Endothelial cell of umbilical vein (primary cell): ENCODE measurements around the gene RASIP1. TPM values are rescaled to one million over a fixed set of nuclear protein-coding genes. Genes with fewer than 3 reads are reported as not detected.

Experiments
- BruUV-seq: library from RNA; stranded (reverse); fragments of 400-500 nt; replicated peaks from 2 replicates; lab custom pipeline; 2021; lab: Mats Ljungman, UMichigan
- CTCF ChIA-PET: fragments of 300-600, 350-600 bp; sonication (Branson Sonifier 250); formaldehyde crosslinking; loops from one replicate; lab custom pipeline; 2021; ENCODE audit warnings: antibody characterized with exemption, inconsistent platforms; lab: Charles Lee
- POLR2A ChIA-PET: fragments of 300-600, 350-600 bp; sonication (Branson Sonifier 250); formaldehyde crosslinking; loops from one replicate; lab custom pipeline; 2021; ENCODE audit warnings: antibody characterized with exemption, inconsistent platforms; lab: Charles Lee
- DNase-seq: peaks from one replicate; pipeline ENCODE4 v3.0.0-alpha.2; 2011; ENCODE audit warnings: low read depth, low spot score
- FAIRE-seq: peaks from 2 replicates; lab custom pipeline; 2011; peaks lifted over from hg19 to GRCh38; lab: Jason Lieb, UNC
- H2AFZ ChIP-seq: 2 replicates; pipeline ENCODE4 v1.6.0; 2012; ENCODE audit warnings: low read depth, low read length, control low read depth, inconsistent platforms
- H3K27ac ChIP-seq: 2 replicates; pipeline ENCODE4 v1.5.1; 2011; ENCODE audit warnings: low read depth, mild to moderate bottlenecking, control low read depth, low read length, moderate library complexity; ENCODE audit not compliant: insufficient read depth
- H3K27me3 ChIP-seq, 2 experiments: 2 replicates each; pipeline versions ENCODE4 v1.6.0 to v1.6.1; 2011; ENCODE audit warnings: low read length in 2 of 2, mixed read lengths in 1 of 2; ENCODE audit not compliant: control insufficient read depth in 2 of 2, insufficient read depth in 2 of 2
- H3K36me3 ChIP-seq, 2 experiments: 2 replicates in 1 of 2; 3 replicates in 1 of 2; pipeline ENCODE4 v1.5.1; 2011; ENCODE audit warnings: low read length in 2 of 2, mild to moderate bottlenecking in 1 of 2, moderate library complexity in 1 of 2; ENCODE audit not compliant: control insufficient read depth in 2 of 2, insufficient read depth in 2 of 2; ENCODE audit errors: extremely low read depth in 1 of 2
- H3K4me1 ChIP-seq: 3 replicates; pipeline ENCODE4 v1.5.1; 2011; ENCODE audit warnings: mild to moderate bottlenecking, low read length; ENCODE audit not compliant: control insufficient read depth, insufficient read depth; ENCODE audit errors: extremely low read depth
- H3K4me2 ChIP-seq: 2 replicates; pipeline ENCODE4 v1.6.1; 2011; ENCODE audit warnings: low read length, control low read depth, mixed read lengths; ENCODE audit not compliant: insufficient read depth
- H3K4me3 ChIP-seq, 3 experiments: fragments of 200-600 bp in 1 of 3; sonication (generic), shearing (Covaris generic) in 1 of 3; replicated peaks in 1 of 3; 2 replicates each; pipeline ENCODE4 v1.5.1; 2011 to 2016; ENCODE audit warnings: control low read depth in 3 of 3, low read length in 3 of 3, mild to moderate bottlenecking in 2 of 3, inconsistent platforms in 1 of 3, low read depth in 1 of 3, moderate library complexity in 1 of 3; ENCODE audit not compliant: insufficient read depth in 1 of 3
- H3K79me2 ChIP-seq: 2 replicates; pipeline ENCODE4 v1.6.0; 2012; ENCODE audit warnings: low read length, inconsistent platforms; ENCODE audit not compliant: control insufficient read depth, insufficient read depth
- H3K9ac ChIP-seq: replicated peaks from 2 replicates; pipeline ENCODE3; 2011; ENCODE audit warnings: low read length, control low read depth; ENCODE audit not compliant: insufficient read depth; ENCODE audit errors: extremely low read depth
- H3K9me1 ChIP-seq: replicated peaks from 3 replicates; pipeline ENCODE4 v1.6.0; 2011; ENCODE audit warnings: mild to moderate bottlenecking, low read length; ENCODE audit not compliant: control insufficient read depth, insufficient read depth; ENCODE audit errors: extremely low read depth
- H3K9me3 ChIP-seq: replicated peaks from 2 replicates; pipeline ENCODE4 v1.5.1; 2012; ENCODE audit warnings: low read length, inconsistent platforms; ENCODE audit not compliant: control insufficient read depth, insufficient read depth
- H4K20me1 ChIP-seq: replicated peaks from 2 replicates; pipeline ENCODE3; 2011; ENCODE audit warnings: mild to moderate bottlenecking, low read length; ENCODE audit not compliant: control insufficient read depth, insufficient read depth; ENCODE audit errors: extremely low read depth
- EZH2 ChIP-seq: IDR thresholded peaks from 2 replicates; pipeline ENCODE4 v1.6.1; 2012; ENCODE audit warnings: borderline replicate concordance, low read depth, mild to moderate bottlenecking, moderate library complexity, low read length, inconsistent platforms; ENCODE audit not compliant: severe bottlenecking
- GATA2 ChIP-seq: IDR thresholded peaks from 2 replicates; pipeline ENCODE4 v1.7.0; 2011; ENCODE audit warnings: low read depth, mild to moderate bottlenecking, moderate library complexity, mixed read lengths, low read length; ENCODE audit not compliant: insufficient read length, insufficient read depth
- JUN ChIP-seq: IDR thresholded peaks from 2 replicates; pipeline ENCODE4 v1.6.1; 2011; ENCODE audit warnings: borderline replicate concordance, low read depth; ENCODE audit not compliant: insufficient read length, insufficient read depth
- MYC ChIP-seq: IDR thresholded peaks from one replicate; pipeline ENCODE4 v1.6.1; 2011; ENCODE audit warnings: mild to moderate bottlenecking, low read depth, low read length
- POLR2A ChIP-seq: IDR thresholded peaks from 2 replicates; pipeline ENCODE4 v1.6.1; 2012; ENCODE audit warnings: low read depth, mild to moderate bottlenecking, control low read depth, low read length
- POLR2AphosphoS5 ChIP-seq: IDR thresholded peaks from 2 replicates; pipeline ENCODE4 v1.6.1; 2012; ENCODE audit warnings: low read depth, mild to moderate bottlenecking, control low read depth, low read length, moderate library complexity; ENCODE audit not compliant: insufficient read depth
- dilution Hi-C: fragments of 300-500 bp; cut with MboI; formaldehyde crosslinking; loops from one replicate; pipeline ENCODE4 v1.15.0; 2019; ENCODE audit warnings: low sequenced_read_pairs; ENCODE audit not compliant: extremely low pct_ligation_motif_present
- intact Hi-C: fragments of 100-400 bp; cut with micrococcal nuclease; formaldehyde crosslinking; loops from one replicate; pipeline ENCODE4 v1.10.0; 2022
- polyA plus RNA-seq, 4 experiments: library from polyadenylated mRNA; depleted of rRNA in 3 of 4; stranded (reverse) in 3 of 4; unstranded in 1 of 4; fragments of >200 nt; gene quantifications; 2 replicates each; pipeline versions ENCODE4 v1.2.1 to v1.2.3, GENCODE V29; 2011 to 2012; ENCODE audit warnings: missing spikeins in 1 of 4
- total RNA-seq: library from RNA; stranded (reverse); gene quantifications from 2 replicates; pipeline ENCODE4 v1.2.3, GENCODE V29; 2021
- TF ChIP-seq, protein P1 (sequence below), 2 donors: IDR thresholded peaks; 1 replicate in 1 of 2; 2 replicates in 1 of 2; pipeline ENCODE4 v1.5.1; 2011; ENCODE audit warnings: low read length in 2 of 2, mild to moderate bottlenecking in 2 of 2, moderate library complexity in 2 of 2, control low read depth in 1 of 2, inconsistent platforms in 1 of 2, low read depth in 1 of 2; ENCODE audit not compliant: insufficient read depth in 1 of 2; ENCODE audit errors: extremely low read depth in 1 of 2
- TF ChIP-seq, protein P2 (sequence below): IDR thresholded peaks from 2 replicates; pipeline ENCODE4 v1.6.1; 2011; ENCODE audit not compliant: insufficient read depth, insufficient read length

RASIP1 gene
- total and polyA plus RNA-seq, 2 donors (not counting 3 experiments of a cell fraction or from before 2014, with no cell fraction given) = 66.2 to 82.1 TPM

DNA sequence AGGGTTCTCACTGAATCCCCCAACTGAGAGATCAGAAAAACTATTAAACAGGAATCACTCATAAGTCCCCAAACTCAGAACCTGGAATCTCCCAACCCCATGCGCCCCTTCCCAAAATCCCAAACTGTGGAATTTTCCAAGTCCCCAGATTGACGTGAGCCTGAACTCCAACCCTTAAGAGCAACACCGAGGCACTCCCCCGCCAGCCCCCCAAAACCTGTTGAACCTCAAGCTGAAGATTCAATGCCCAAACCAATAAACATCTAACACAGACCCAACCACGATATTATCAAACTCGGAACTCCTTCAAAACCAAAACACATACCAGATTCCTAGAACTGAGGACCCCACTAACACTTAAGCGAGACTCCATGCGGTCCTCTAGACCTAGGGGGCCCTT is 5.7 kb upstream of the RASIP1 start:
- peaks cover 9% of the 10 kb centered on the region for H3K4me1 ChIP-seq
- CTCF ChIA-PET = interaction anchor here (1.4 to 2.5 kb wide), 3 partner anchors 8 to 71 kb away, joined by 5 to 10 read pairs (median 6); no protein-coding TSS in a partner anchor
- intact Hi-C loops = no loop called here
- POLR2A ChIA-PET = no interaction called here
- H3K27me3 ChIP-seq = no peaks in the 10 kb centered on the region
- dilution Hi-C loops = no loop called here
- no peak for TF ChIP-seq POLR2AphosphoS5
- no peak for TF ChIP-seq EZH2
- TF ChIP-seq POLR2A = no peak
- TF ChIP-seq, protein P1, sequence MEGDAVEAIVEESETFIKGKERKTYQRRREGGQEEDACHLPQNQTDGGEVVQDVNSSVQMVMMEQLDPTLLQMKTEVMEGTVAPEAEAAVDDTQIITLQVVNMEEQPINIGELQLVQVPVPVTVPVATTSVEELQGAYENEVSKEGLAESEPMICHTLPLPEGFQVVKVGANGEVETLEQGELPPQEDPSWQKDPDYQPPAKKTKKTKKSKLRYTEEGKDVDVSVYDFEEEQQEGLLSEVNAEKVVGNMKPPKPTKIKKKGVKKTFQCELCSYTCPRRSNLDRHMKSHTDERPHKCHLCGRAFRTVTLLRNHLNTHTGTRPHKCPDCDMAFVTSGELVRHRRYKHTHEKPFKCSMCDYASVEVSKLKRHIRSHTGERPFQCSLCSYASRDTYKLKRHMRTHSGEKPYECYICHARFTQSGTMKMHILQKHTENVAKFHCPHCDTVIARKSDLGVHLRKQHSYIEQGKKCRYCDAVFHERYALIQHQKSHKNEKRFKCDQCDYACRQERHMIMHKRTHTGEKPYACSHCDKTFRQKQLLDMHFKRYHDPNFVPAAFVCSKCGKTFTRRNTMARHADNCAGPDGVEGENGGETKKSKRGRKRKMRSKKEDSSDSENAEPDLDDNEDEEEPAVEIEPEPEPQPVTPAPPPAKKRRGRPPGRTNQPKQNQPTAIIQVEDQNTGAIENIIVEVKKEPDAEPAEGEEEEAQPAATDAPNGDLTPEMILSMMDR (IDR thresholded peaks at IDR 0.05; ENCODE audit: extremely low read depth in 1 of 2, insufficient read depth in 1 of 2, low read depth in 1 of 2, low read length in 2 of 2) = no peak
- no peak for TF ChIP-seq JUN
- TF ChIP-seq MYC = no peak
- TF ChIP-seq, protein P2, sequence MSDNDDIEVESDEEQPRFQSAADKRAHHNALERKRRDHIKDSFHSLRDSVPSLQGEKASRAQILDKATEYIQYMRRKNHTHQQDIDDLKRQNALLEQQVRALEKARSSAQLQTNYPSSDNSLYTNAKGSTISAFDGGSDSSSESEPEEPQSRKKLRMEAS = no peak
- no peak for TF ChIP-seq GATA2
- H3K9me3 ChIP-seq = no peaks in the 10 kb centered on the region
- H3K27ac ChIP-seq = peak overlapping the region; percentile 72
- H4K20me1 ChIP-seq = no peaks in the 10 kb centered on the region
- peak overlapping the region; percentile 64 for H3K9ac ChIP-seq
- DNase-seq = no peak
- H2AFZ ChIP-seq = peak overlapping the region; percentile 64
- H3K4me2 ChIP-seq = peak overlapping the region; percentile 71
- H3K9me1 ChIP-seq = no peaks in the 10 kb centered on the region
- no peak overlapping the region for H3K4me3 ChIP-seq
- peaks cover 0 to 3% of the 10 kb centered on the region in 2 experiments for H3K36me3 ChIP-seq
- H3K79me2 ChIP-seq = peaks cover 15% of the 10 kb centered on the region
- FAIRE-seq = no peak
- BruUV-seq = no TSS peak
